Neural progenitor cell (in vitro differentiated cells): ENCODE measurements around the gene GSAP.
"Not testable (repeated sequence)": the region's sequence is repeated elsewhere in the genome, so short reads cannot be mapped to it uniquely, and the experiment has no call there.

Source experiments
- EZH2 ChIP-seq: fragments of 200-600 bp; sonication (generic); IDR thresholded peaks from 2 replicates; pipeline ENCODE4 v1.6.1; 2017; ENCODE audit warnings: antibody characterized with exemption, mild to moderate bottlenecking, moderate library complexity
- EZH2phosphoT487 ChIP-seq: fragments of 200-600 bp; sonication (generic); IDR thresholded peaks from 2 replicates; pipeline ENCODE4 v1.6.1; 2017; ENCODE audit warnings: antibody characterized with exemption
- TF ChIP-seq, protein P1 (sequence below): fragments of 200-600 bp; sonication (generic); IDR thresholded peaks from 2 replicates; pipeline ENCODE4 v1.5.1; 2017; ENCODE audit warnings: antibody characterized with exemption, mild to moderate bottlenecking

DNA sequence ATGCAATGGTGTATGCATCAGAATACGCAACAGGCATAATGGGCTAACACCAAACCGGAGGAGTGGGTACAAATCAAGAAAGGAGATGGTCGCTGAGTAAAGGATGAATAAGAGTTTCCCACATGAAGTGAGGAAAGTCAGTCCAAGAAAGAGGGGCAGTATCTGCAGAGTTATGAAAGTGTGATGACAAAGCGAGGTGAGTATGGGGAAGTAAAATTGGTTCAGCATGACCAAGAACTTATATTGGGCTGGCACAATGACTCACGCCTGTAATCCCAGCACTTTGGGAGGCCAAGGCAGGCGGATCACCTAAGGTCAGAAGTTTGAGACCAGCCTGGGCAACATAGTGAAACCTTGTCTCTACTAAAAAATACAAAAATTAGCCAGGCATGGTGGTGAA, 47.5 kb upstream of the GSAP start:
- TF ChIP-seq EZH2phosphoT487, EZH2: not testable (repeated sequence)
- TF ChIP-seq, protein P1, sequence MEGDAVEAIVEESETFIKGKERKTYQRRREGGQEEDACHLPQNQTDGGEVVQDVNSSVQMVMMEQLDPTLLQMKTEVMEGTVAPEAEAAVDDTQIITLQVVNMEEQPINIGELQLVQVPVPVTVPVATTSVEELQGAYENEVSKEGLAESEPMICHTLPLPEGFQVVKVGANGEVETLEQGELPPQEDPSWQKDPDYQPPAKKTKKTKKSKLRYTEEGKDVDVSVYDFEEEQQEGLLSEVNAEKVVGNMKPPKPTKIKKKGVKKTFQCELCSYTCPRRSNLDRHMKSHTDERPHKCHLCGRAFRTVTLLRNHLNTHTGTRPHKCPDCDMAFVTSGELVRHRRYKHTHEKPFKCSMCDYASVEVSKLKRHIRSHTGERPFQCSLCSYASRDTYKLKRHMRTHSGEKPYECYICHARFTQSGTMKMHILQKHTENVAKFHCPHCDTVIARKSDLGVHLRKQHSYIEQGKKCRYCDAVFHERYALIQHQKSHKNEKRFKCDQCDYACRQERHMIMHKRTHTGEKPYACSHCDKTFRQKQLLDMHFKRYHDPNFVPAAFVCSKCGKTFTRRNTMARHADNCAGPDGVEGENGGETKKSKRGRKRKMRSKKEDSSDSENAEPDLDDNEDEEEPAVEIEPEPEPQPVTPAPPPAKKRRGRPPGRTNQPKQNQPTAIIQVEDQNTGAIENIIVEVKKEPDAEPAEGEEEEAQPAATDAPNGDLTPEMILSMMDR: not testable (repeated sequence)
